Measurements from ENCODE around the gene KRTAP24-1. TPM values are rescaled to one million over a fixed set of nuclear protein-coding genes. Genes with fewer than 3 reads are reported as not detected.

Gene KRTAP24-1
- total RNA-seq, 1 experiment from 2014 or later: not detected

GRCh38 chr21:30238168-30238567, 44.6 kb downstream of the KRTAP24-1 start:
- no peak overlapping the region for H3T11ph ChIP-seq (ENCODE audit: low read length)
- H3K9me3 Mint-ChIP-seq: no peaks in the 10 kb centered on the region
- no peak overlapping the region for H3K14ac ChIP-seq (ENCODE audit: insufficient read depth, low read length)
- H2AK5ac ChIP-seq (ENCODE audit: insufficient read length, low read length): no peak overlapping the region
- TF ChIP-seq CTCF (conservative IDR thresholded peaks at IDR 0.05): no peak
- no peaks in the 10 kb centered on the region for H3K23me2 ChIP-seq (ENCODE audit: insufficient read length, low read depth, low read length, poor library complexity, severe bottlenecking)
- H4K5ac ChIP-seq (ENCODE audit: insufficient read length, low read depth, low read length): no peak overlapping the region
- H3K4ac ChIP-seq (ENCODE audit: low read depth, low read length): no peak overlapping the region
- H3K9ac ChIP-seq (ENCODE audit: extremely low read depth, insufficient read length, low read length): no peak overlapping the region
- no peaks in the 10 kb centered on the region for H3K36me3 Mint-ChIP-seq (ENCODE audit: insufficient read depth in 1 of 3, low read depth in 3 of 3)
- no peak overlapping the region for H3K23ac ChIP-seq (ENCODE audit: insufficient read length, low read depth, low read length)
- no peaks in the 10 kb centered on the region for H3K4me1 ChIP-seq (ENCODE audit: insufficient read depth, low read length)
- no peaks in the 10 kb centered on the region for H4K20me1 ChIP-seq (ENCODE audit: control insufficient read depth, insufficient read depth, insufficient read length)
- DNase-seq: no peak
- no peaks in the 10 kb centered on the region for H3K27me3 Mint-ChIP-seq (ENCODE audit: low read depth)
- no peak overlapping the region for H3K27ac Mint-ChIP-seq
- H3K18ac ChIP-seq (ENCODE audit: insufficient read length, low read depth, low read length): no peak overlapping the region
- H3K79me1 ChIP-seq (ENCODE audit: insufficient read depth, low read depth, low read length, poor library complexity, severe bottlenecking): no peaks in the 10 kb centered on the region
- H2BK15ac ChIP-seq (ENCODE audit: low read depth, low read length): no peak overlapping the region
- no peak overlapping the region for H3K4me2 ChIP-seq (ENCODE audit: insufficient read depth, insufficient read length, low read length)
- H2BK12ac ChIP-seq (ENCODE audit: insufficient read length, low read depth, low read length): no peak overlapping the region
- no peak overlapping the region for H2BK20ac ChIP-seq (ENCODE audit: low read depth, low read length, poor library complexity, severe bottlenecking)
- no peak overlapping the region for H3K4me3 Mint-ChIP-seq
- no peak overlapping the region for H2BK5ac ChIP-seq (ENCODE audit: insufficient read length, low read length)
- no CpG with 5 or more reads among the region's 1 CpG for WGBS (ENCODE audit: extremely low coverage, insufficient read length, low lambda C conversion rate)
- no peak overlapping the region for H3K56ac ChIP-seq (ENCODE audit: insufficient read length, low read depth, low read length)
- no peak overlapping the region for H3K27ac ChIP-seq (ENCODE audit: insufficient read length, low read depth, low read length)
- no peak overlapping the region for H2BK120ac ChIP-seq (ENCODE audit: low read depth, low read length, poor library complexity, severe bottlenecking)
- H4K91ac ChIP-seq (ENCODE audit: insufficient read length, low read depth, low read length): no peak overlapping the region
- H3K9me3 ChIP-seq (ENCODE audit: control insufficient read depth, low read depth, low read length): no peaks in the 10 kb centered on the region
- H3K4me1 Mint-ChIP-seq: no peaks in the 10 kb centered on the region
- H3K79me2 ChIP-seq (ENCODE audit: insufficient read depth, low read length): no peaks in the 10 kb centered on the region
- H3K27me3 ChIP-seq (ENCODE audit: insufficient read depth, low read length): no peaks in the 10 kb centered on the region
- H4K8ac ChIP-seq (replicated peaks; ENCODE audit: insufficient read length, low read depth, low read length): no peak overlapping the region
- no peak overlapping the region for H2AFZ ChIP-seq (ENCODE audit: low read length)
